ENCODE data around the gene COL27A1. TPM values are rescaled to one million over a fixed set of nuclear protein-coding genes. Genes with fewer than 3 reads are reported as not detected.
"Not testable (repeated sequence)": the region's sequence is repeated elsewhere in the genome, so short reads cannot be mapped to it uniquely, and the experiment has no call there.

The COL27A1 gene
- total RNA-seq, 1 donor from 2014 or later = 48.5 TPM

- Mint-ChIP-seq H3K27me3 (ENCODE audit: low read depth) (no peaks in the 10 kb centered on the region), H3K36me3 (ENCODE audit: low read depth) (peaks cover 34% of the 10 kb centered on the region), H3K4me1 (ENCODE audit: low read depth) (peaks cover 4% of the 10 kb centered on the region), H3K4me3 (ENCODE audit: unreplicated experiment) (no peak overlapping the region), H3K9me3 (ENCODE audit: low read depth) (peaks cover 6% of the 10 kb centered on the region), H3K27ac (ENCODE audit: unreplicated experiment) (no peak overlapping the region)
- TF ChIP-seq CTCF (IDR thresholded peaks at IDR 0.05) = no peak
- DNase-seq (ENCODE audit: low spot score) = no peak
Measured at GRCh38 chr9:114190563-114190905, 35.2 kb downstream of the COL27A1 start.

GRCh38 chr9:114191402-114191801, 36.1 kb downstream of the COL27A1 start:
- peaks cover 28% of the 10 kb centered on the region for H3K36me3 Mint-ChIP-seq (ENCODE audit: low read depth)
- H3K4me3 Mint-ChIP-seq (ENCODE audit: unreplicated experiment); H3K27me3 Mint-ChIP-seq (ENCODE audit: low read depth); H3K4me1 Mint-ChIP-seq (ENCODE audit: low read depth); DNase-seq (ENCODE audit: low spot score); H3K27ac Mint-ChIP-seq (ENCODE audit: unreplicated experiment); H3K9me3 Mint-ChIP-seq (ENCODE audit: low read depth): not testable (repeated sequence)

- Mint-ChIP-seq H3K27me3 (ENCODE audit: low read depth) (no peaks in the 10 kb centered on the region), H3K27ac (ENCODE audit: unreplicated experiment) (no peak overlapping the region), H3K4me1 (ENCODE audit: low read depth) (peaks cover 4% of the 10 kb centered on the region), H3K4me3 (ENCODE audit: unreplicated experiment) (no peak overlapping the region), H3K9me3 (ENCODE audit: low read depth) (peaks cover 6% of the 10 kb centered on the region), H3K36me3 (ENCODE audit: low read depth) (peaks cover 28% of the 10 kb centered on the region)
- DNase-seq (ENCODE audit: low spot score) = no peak
- no peak for TF ChIP-seq CTCF (IDR thresholded peaks at IDR 0.05)
Measured at GRCh38 chr9:114192539-114192938, 37.2 kb downstream of the COL27A1 start.

- no peak for DNase-seq (ENCODE audit: low spot score)
- Mint-ChIP-seq H3K27me3 (ENCODE audit: low read depth) (no peaks in the 10 kb centered on the region), H3K4me3 (ENCODE audit: unreplicated experiment) (no peak overlapping the region), H3K27ac (ENCODE audit: unreplicated experiment) (no peak overlapping the region), H3K4me1 (ENCODE audit: low read depth) (peaks cover 4% of the 10 kb centered on the region), H3K36me3 (ENCODE audit: low read depth) (peaks cover 28% of the 10 kb centered on the region), H3K9me3 (ENCODE audit: low read depth) (peaks cover 6% of the 10 kb centered on the region)
- no peak for TF ChIP-seq CTCF (IDR thresholded peaks at IDR 0.05)
Measured at GRCh38 chr9:114193090-114193489, 37.8 kb downstream of the COL27A1 start.

- H3K9me3 Mint-ChIP-seq (ENCODE audit: low read depth) = no peaks in the 10 kb centered on the region
- no peaks in the 10 kb centered on the region for H3K27me3 Mint-ChIP-seq (ENCODE audit: low read depth)
- peaks cover 19% of the 10 kb centered on the region for H3K4me1 Mint-ChIP-seq (ENCODE audit: low read depth)
- H3K27ac Mint-ChIP-seq (ENCODE audit: unreplicated experiment) = no peak overlapping the region
- no peak for DNase-seq (ENCODE audit: low spot score)
- no peak for TF ChIP-seq CTCF (IDR thresholded peaks at IDR 0.05)
- peaks cover 27% of the 10 kb centered on the region for H3K36me3 Mint-ChIP-seq (ENCODE audit: low read depth)
- no peak overlapping the region for H3K4me3 Mint-ChIP-seq (ENCODE audit: unreplicated experiment)
Measured at GRCh38 chr9:114196117-114196516, 40.8 kb downstream of the COL27A1 start.

GRCh38 chr9:114196979-114197622, 41.8 kb downstream of the COL27A1 start:
- H3K27ac Mint-ChIP-seq (ENCODE audit: unreplicated experiment) = no peak overlapping the region
- no peak overlapping the region for H3K4me3 Mint-ChIP-seq (ENCODE audit: unreplicated experiment)
- no peaks in the 10 kb centered on the region for H3K9me3 Mint-ChIP-seq (ENCODE audit: low read depth)
- H3K27me3 Mint-ChIP-seq (ENCODE audit: low read depth) = no peaks in the 10 kb centered on the region
- DNase-seq (ENCODE audit: low spot score) = no peak
- peaks cover 19% of the 10 kb centered on the region for H3K36me3 Mint-ChIP-seq (ENCODE audit: low read depth)
- no peak for TF ChIP-seq CTCF (IDR thresholded peaks at IDR 0.05)
- H3K4me1 Mint-ChIP-seq (ENCODE audit: low read depth) = peaks cover 25% of the 10 kb centered on the region

All from chondrocyte (in vitro differentiated cells).